ENCODE data around the gene BACH2.
"Not testable (repeated sequence)": the region's sequence is repeated elsewhere in the genome, so short reads cannot be mapped to it uniquely, and the experiment has no call there.

- TF ChIP-seq CTCF (IDR thresholded peaks at IDR 0.05 in 4 of 5, conservative IDR thresholded peaks at IDR 0.05 in 1 of 5); POLR2A (IDR thresholded peaks at IDR 0.05): not testable (repeated sequence)
Observed at GRCh38 chr6:90055924-90056323, 240.7 kb downstream of the BACH2 start.
